WTC11 (cell line): ENCODE results near the gene HLA-C. TPM values are rescaled to one million over a fixed set of nuclear protein-coding genes. Genes with fewer than 3 reads are reported as not detected.
A peak's percentile ranks its signal among the peaks of the same experiment; 100 is the strongest.

Experiments
- ATAC-seq: fragments of 200-7000 bp; cut with Tn5 transposase; 2 replicates; pipeline ENCODE4 v1.10.0; 2021; ENCODE audit warnings: mild to moderate bottlenecking, moderate library complexity
- CTCF ChIA-PET: fragments of 300-600 bp; sonication (Branson Sonifier 250); formaldehyde crosslinking; loops from one replicate; lab custom pipeline; 2021; ENCODE audit warnings: antibody characterized with exemption; lab: Charles Lee
- POLR2A ChIA-PET: fragments of 350-600 bp; sonication (Branson Sonifier 250); formaldehyde crosslinking; loops from one replicate; lab custom pipeline; 2021; ENCODE audit warnings: antibody characterized with exemption; lab: Charles Lee
- DNase-seq: peaks from one replicate; pipeline ENCODE4 v3.0.0; 2021; ENCODE audit warnings: low spot score
- H3K27ac Mint-ChIP-seq: 2 replicates; pipeline ENCODE4 v1.8.0; 2021; ENCODE audit warnings: mixed read lengths
- H3K27me3 Mint-ChIP-seq: 2 replicates; pipeline ENCODE4 v1.8.0; 2021; ENCODE audit warnings: low read depth, mild to moderate bottlenecking, moderate library complexity, mixed read lengths
- H3K36me3 Mint-ChIP-seq: 2 replicates; pipeline ENCODE4 v1.8.0; 2021; ENCODE audit warnings: mixed read lengths
- H3K4me1 Mint-ChIP-seq: 2 replicates; pipeline ENCODE4 v1.8.0; 2022; ENCODE audit warnings: mixed read lengths
- H3K4me3 Mint-ChIP-seq: 2 replicates; pipeline ENCODE4 v1.8.0; 2021; ENCODE audit warnings: mild to moderate bottlenecking, moderate library complexity, mixed read lengths
- H3K9me3 Mint-ChIP-seq: 2 replicates; pipeline ENCODE4 v1.8.0; 2021; ENCODE audit warnings: mixed read lengths
- CDX4 ChIP-seq: fragments of 250-450 bp; sonication (Bioruptor Pico); IDR thresholded peaks from 2 replicates; pipeline ENCODE4 v1.9.0; 2021; ENCODE audit warnings: moderate library complexity, mild to moderate bottlenecking, inconsistent platforms, borderline replicate concordance
- CREM ChIP-seq: sonication (generic); formaldehyde crosslinking; IDR thresholded peaks from 2 replicates; pipeline ENCODE4 v1.8.1; 2022; ENCODE audit warnings: mild to moderate bottlenecking, missing genetic modification reagents, moderate library complexity
- E2F5 ChIP-seq: sonication (generic); formaldehyde crosslinking; IDR thresholded peaks from 2 replicates; pipeline ENCODE4 v1.8.1; 2022; ENCODE audit warnings: mild to moderate bottlenecking, moderate library complexity, missing genetic modification reagents
- ELF4 ChIP-seq: sonication (generic); formaldehyde crosslinking; IDR thresholded peaks from 2 replicates; pipeline ENCODE4 v1.8.1; 2022; ENCODE audit warnings: low read depth, mild to moderate bottlenecking, moderate library complexity, missing genetic modification reagents
- EMX1 ChIP-seq: fragments of 250-450 bp; sonication (Bioruptor Pico); IDR thresholded peaks from 2 replicates; pipeline ENCODE4 v1.8.0; 2021; ENCODE audit warnings: mild to moderate bottlenecking
- FOXK1 ChIP-seq: sonication (generic); formaldehyde crosslinking; IDR thresholded peaks from 2 replicates; pipeline ENCODE4 v1.8.0; 2022; ENCODE audit warnings: mild to moderate bottlenecking, moderate library complexity, missing genetic modification reagents
- GRHL2 ChIP-seq: fragments of 250-450 bp; sonication (Bioruptor Pico); IDR thresholded peaks from 2 replicates; pipeline ENCODE4 v1.8.0; 2022; ENCODE audit warnings: mild to moderate bottlenecking, moderate library complexity; ENCODE audit not compliant: insufficient replicate concordance, severe bottlenecking
- HMGXB4 ChIP-seq: sonication (generic); formaldehyde crosslinking; IDR thresholded peaks from 2 replicates; pipeline ENCODE4 v1.8.1; 2023; ENCODE audit warnings: mild to moderate bottlenecking, moderate library complexity, missing genetic modification reagents
- IRF1 ChIP-seq: sonication (generic); formaldehyde crosslinking; IDR thresholded peaks from 2 replicates; pipeline ENCODE4 v1.8.0; 2023; ENCODE audit warnings: missing genetic modification reagents
- JAZF1 ChIP-seq: fragments of 250-450 bp; sonication (Bioruptor Pico); IDR thresholded peaks from 2 replicates; pipeline ENCODE4 v1.9.0; 2021; ENCODE audit warnings: moderate library complexity, mild to moderate bottlenecking, inconsistent platforms
- MAX ChIP-seq: sonication (generic); formaldehyde crosslinking; IDR thresholded peaks from 2 replicates; pipeline ENCODE4 v1.8.0; 2022; ENCODE audit warnings: mild to moderate bottlenecking, missing genetic modification reagents
- NFE2L1 ChIP-seq: sonication (generic); formaldehyde crosslinking; IDR thresholded peaks from 2 replicates; pipeline ENCODE4 v1.8.1; 2023; ENCODE audit warnings: missing genetic modification reagents
- NR1H2 ChIP-seq: sonication (generic); formaldehyde crosslinking; IDR thresholded peaks from 2 replicates; pipeline ENCODE4 v1.9.0; 2021; ENCODE audit warnings: mild to moderate bottlenecking, moderate library complexity, missing genetic modification reagents
- NR3C1 ChIP-seq: sonication (generic); formaldehyde crosslinking; conservative IDR thresholded peaks from 2 replicates; pipeline ENCODE4 v1.8.1; 2023; ENCODE audit warnings: low read depth, mild to moderate bottlenecking, missing genetic modification reagents
- RORB ChIP-seq: fragments of 250-450 bp; sonication (Bioruptor Pico); IDR thresholded peaks from 2 replicates; pipeline ENCODE4 v1.9.0; 2021; ENCODE audit warnings: mild to moderate bottlenecking
- SOX15 ChIP-seq: fragments of 250-450 bp; sonication (Bioruptor Pico); IDR thresholded peaks from 2 replicates; pipeline ENCODE4 v1.9.0; 2021; ENCODE audit warnings: mild to moderate bottlenecking
- SP1 ChIP-seq: sonication (generic); formaldehyde crosslinking; conservative IDR thresholded peaks from 2 replicates; pipeline ENCODE4 v1.8.1; 2022; ENCODE audit warnings: missing genetic modification reagents
- STAT6 ChIP-seq: sonication (generic); formaldehyde crosslinking; conservative IDR thresholded peaks from 2 replicates; pipeline ENCODE4 v1.8.1; 2023; ENCODE audit warnings: mild to moderate bottlenecking, low read depth, missing genetic modification reagents, moderate library complexity
- TCF7 ChIP-seq: sonication (generic); formaldehyde crosslinking; IDR thresholded peaks from 2 replicates; pipeline ENCODE4 v1.8.0; 2022; ENCODE audit warnings: mild to moderate bottlenecking, low read depth, missing genetic modification reagents, moderate library complexity
- TEAD1 ChIP-seq: sonication (generic); formaldehyde crosslinking; IDR thresholded peaks from 2 replicates; pipeline ENCODE4 v1.8.0; 2022; ENCODE audit warnings: mild to moderate bottlenecking, missing genetic modification reagents
- USF1 ChIP-seq: sonication (generic); formaldehyde crosslinking; IDR thresholded peaks from 2 replicates; pipeline ENCODE4 v1.8.0; 2022; ENCODE audit warnings: mild to moderate bottlenecking, missing genetic modification reagents
- USF2 ChIP-seq: sonication (generic); formaldehyde crosslinking; IDR thresholded peaks from 2 replicates; pipeline ENCODE4 v1.8.1; 2023; ENCODE audit warnings: mild to moderate bottlenecking, missing genetic modification reagents, moderate library complexity
- ZBTB21 ChIP-seq: sonication (generic); formaldehyde crosslinking; IDR thresholded peaks from 2 replicates; pipeline ENCODE4 v1.8.1; 2023; ENCODE audit warnings: mild to moderate bottlenecking, missing genetic modification reagents, borderline replicate concordance
- ZNF232 ChIP-seq: sonication (generic); formaldehyde crosslinking; IDR thresholded peaks from 2 replicates; pipeline ENCODE4 v1.8.0; 2022; ENCODE audit warnings: mild to moderate bottlenecking, missing genetic modification reagents
- ZNF317 ChIP-seq: sonication (generic); formaldehyde crosslinking; IDR thresholded peaks from 2 replicates; pipeline ENCODE4 v1.8.1; 2023; ENCODE audit warnings: low read depth, mild to moderate bottlenecking, moderate library complexity, missing genetic modification reagents, borderline replicate concordance
- ZNF423 ChIP-seq: fragments of 250-450 bp; sonication (Bioruptor Pico); IDR thresholded peaks from 2 replicates; pipeline ENCODE4 v2.1.2; 2022; ENCODE audit warnings: mild to moderate bottlenecking, moderate library complexity
- ZNF512 ChIP-seq: sonication (generic); formaldehyde crosslinking; IDR thresholded peaks from 2 replicates; pipeline ENCODE4 v1.8.1; 2022; ENCODE audit warnings: missing genetic modification reagents, borderline replicate concordance
- total RNA-seq: library from RNA; stranded (reverse); gene quantifications from 3 replicates; pipeline ENCODE4 v1.2.3, GENCODE V29; 2021

Gene HLA-C
- total RNA-seq, 1 experiment from 2014 or later, result 82.9 TPM

- POLR2A ChIA-PET, result no interaction called here
- Mint-ChIP-seq H3K4me3 (peak overlapping the region; percentile 72), H3K36me3 (no peaks in the 10 kb centered on the region), H3K9me3 (no peaks in the 10 kb centered on the region), H3K4me1 (no peaks in the 10 kb centered on the region), H3K27me3 (peaks cover 50% of the 10 kb centered on the region), H3K27ac (no peak overlapping the region)
- peak; percentile 97 for ATAC-seq
- CTCF ChIA-PET, result interaction anchor here (0.9 to 3.0 kb wide), 6 partner anchors 37 to 221 kb away, joined by 3 to 11 read pairs (median 3); no protein-coding TSS in a partner anchor
- DNase-seq, result peak; percentile 88
- peak; percentile 53; the same call in 1 of the 2 replicates for TF ChIP-seq USF2
- TF ChIP-seq CREM (CRISPR knock-in tag), result no peak
- TF ChIP-seq GRHL2 (CRISPR knock-in tag), result no peak
- TF ChIP-seq TEAD1, result no peak
- TF ChIP-seq TCF7 (CRISPR knock-in tag), result no peak
- no peak for TF ChIP-seq ZNF232 (CRISPR knock-in tag)
- TF ChIP-seq IRF1 (CRISPR knock-in tag), result no peak
- TF ChIP-seq SOX15 (CRISPR knock-in tag), result no peak
- TF ChIP-seq ZBTB21 (CRISPR knock-in tag), result no peak
- no peak for TF ChIP-seq ZNF512
- TF ChIP-seq SP1 (CRISPR knock-in tag), result peak; percentile 63
- no peak for TF ChIP-seq NR1H2 (CRISPR knock-in tag)
- peak; percentile 45; the same call in 1 of the 2 replicates for TF ChIP-seq USF1 (CRISPR knock-in tag)
- TF ChIP-seq NR3C1 (CRISPR knock-in tag), result no peak
- TF ChIP-seq MAX (CRISPR knock-in tag), result peak; percentile 85
- no peak for TF ChIP-seq CDX4 (CRISPR knock-in tag)
- TF ChIP-seq ZNF317 (CRISPR knock-in tag), result no peak
- no peak for TF ChIP-seq JAZF1 (CRISPR knock-in tag)
- no peak for TF ChIP-seq E2F5 (CRISPR knock-in tag)
- no peak for TF ChIP-seq FOXK1 (CRISPR knock-in tag)
- no peak for TF ChIP-seq EMX1 (CRISPR knock-in tag)
- no peak for TF ChIP-seq RORB (CRISPR knock-in tag)
- TF ChIP-seq ZNF423 (CRISPR knock-in tag), result no peak
- TF ChIP-seq ELF4 (CRISPR knock-in tag), result no peak
- TF ChIP-seq HMGXB4 (CRISPR knock-in tag), result no peak
- no peak for TF ChIP-seq STAT6 (CRISPR knock-in tag)
- TF ChIP-seq NFE2L1 (CRISPR knock-in tag), result no peak
Observed at GRCh38 chr6:31308050-31308844, 36.4 kb upstream of the HLA-C start.
